Testis (tissue), 3 donors: ENCODE measurements around the gene EYS. TPM values are rescaled to one million over a fixed set of nuclear protein-coding genes. Genes with fewer than 3 reads are reported as not detected.

Experiments
- DNase-seq: peaks from one replicate; pipeline ENCODE4 v3.0.0-alpha.2; 2019
- H3K27ac ChIP-seq, 2 donors: fragments of 200-600 bp; sonication (generic); one replicate each; pipeline ENCODE4 v1.5.1; 2019
- H3K27me3 ChIP-seq: fragments of 200-600 bp; sonication (generic); one replicate; pipeline ENCODE4 v1.5.1; 2019
- H3K36me3 ChIP-seq: fragments of 200-600 bp; sonication (generic); one replicate; pipeline ENCODE4 v1.5.1; 2017; ENCODE audit warnings: low read depth; ENCODE audit errors: missing control alignments
- H3K4me1 ChIP-seq: fragments of 200-600 bp; sonication (generic); one replicate; pipeline ENCODE4 v1.5.1; 2019
- H3K4me3 ChIP-seq, 2 donors: fragments of 200-600 bp; sonication (generic); one replicate each; pipeline ENCODE4 v1.5.1; 2017 to 2019
- H3K9me3 ChIP-seq: fragments of 200-600 bp; sonication (generic); one replicate; pipeline ENCODE4 v1.5.1; 2017
- POLR2A ChIP-seq: fragments of 450-650 bp; IDR thresholded peaks from one replicate; pipeline ENCODE4 v1.6.1; 2017; ENCODE audit warnings: antibody characterized with exemption, mild to moderate bottlenecking, moderate library complexity
- WGBS, 2 donors: methylation state at CpG; one replicate each; pipeline ENCODE4 v1.1.5; 2018; 5-methylcytosine and 5-hydroxymethylcytosine counted together
- intact Hi-C: fragments of 100-400 bp; cut with DNase I; formaldehyde crosslinking; loops from one replicate; pipeline ENCODE4 v1.15.1; 2023; ENCODE audit warnings: low total_unique reads
- polyA plus RNA-seq: library from polyadenylated mRNA; stranded (reverse); fragments of 350-450 nt; fragmentation: Illumina TruSeq; extraction: RNeasy Lipid Tissue Mini Kit (QIAGEN cat#74804); gene quantifications from one replicate; pipeline ENCODE4 v1.2.3, GENCODE V29; 2014; ENCODE audit warnings: low read depth, low replicate concordance; ENCODE audit not compliant: insufficient read depth
- total RNA-seq, 2 donors: library from RNA; depleted of rRNA; stranded (reverse); fragments of >200 nt; gene quantifications; one replicate each; pipeline ENCODE4 v1.2.3, GENCODE V29; 2016
- TF ChIP-seq, protein P1 (sequence below), 3 experiments: fragments of 450-650 bp in 2 of 3; fragments of 200-600 bp in 1 of 3; sonication (generic) in 1 of 3; IDR thresholded peaks; one replicate each; pipeline ENCODE4 v1.5.1; 2016 to 2019; ENCODE audit warnings: antibody characterized with exemption in 3 of 3, mild to moderate bottlenecking in 2 of 3, moderate library complexity in 1 of 3

The EYS gene
- total and polyA plus RNA-seq, 3 donors from 2014 or later = 1.3 to 2.8 (median 2.6) TPM

DNA sequence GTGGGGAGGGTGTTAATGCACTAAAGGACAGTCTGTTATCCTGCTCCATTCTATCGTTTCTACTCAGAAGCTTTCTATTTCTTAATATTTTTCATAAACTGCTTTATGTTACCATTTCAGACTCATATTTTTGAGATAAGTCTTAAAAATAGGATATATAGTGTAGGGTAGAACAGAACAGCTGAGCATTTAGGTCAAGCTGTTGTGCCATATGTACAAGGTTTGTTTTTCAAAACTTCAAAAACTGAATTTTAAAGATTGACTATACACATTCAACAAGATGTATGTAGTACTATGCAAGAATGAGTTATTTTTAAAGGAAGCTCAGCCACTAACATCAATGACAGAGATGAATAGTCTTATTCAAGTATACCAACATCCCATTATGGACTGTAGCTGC, 1634.3 kb downstream of the EYS start:
- H3K4me1 ChIP-seq = no peaks in the 10 kb centered on the region
- TF ChIP-seq POLR2A = no peak
- TF ChIP-seq, protein P1, sequence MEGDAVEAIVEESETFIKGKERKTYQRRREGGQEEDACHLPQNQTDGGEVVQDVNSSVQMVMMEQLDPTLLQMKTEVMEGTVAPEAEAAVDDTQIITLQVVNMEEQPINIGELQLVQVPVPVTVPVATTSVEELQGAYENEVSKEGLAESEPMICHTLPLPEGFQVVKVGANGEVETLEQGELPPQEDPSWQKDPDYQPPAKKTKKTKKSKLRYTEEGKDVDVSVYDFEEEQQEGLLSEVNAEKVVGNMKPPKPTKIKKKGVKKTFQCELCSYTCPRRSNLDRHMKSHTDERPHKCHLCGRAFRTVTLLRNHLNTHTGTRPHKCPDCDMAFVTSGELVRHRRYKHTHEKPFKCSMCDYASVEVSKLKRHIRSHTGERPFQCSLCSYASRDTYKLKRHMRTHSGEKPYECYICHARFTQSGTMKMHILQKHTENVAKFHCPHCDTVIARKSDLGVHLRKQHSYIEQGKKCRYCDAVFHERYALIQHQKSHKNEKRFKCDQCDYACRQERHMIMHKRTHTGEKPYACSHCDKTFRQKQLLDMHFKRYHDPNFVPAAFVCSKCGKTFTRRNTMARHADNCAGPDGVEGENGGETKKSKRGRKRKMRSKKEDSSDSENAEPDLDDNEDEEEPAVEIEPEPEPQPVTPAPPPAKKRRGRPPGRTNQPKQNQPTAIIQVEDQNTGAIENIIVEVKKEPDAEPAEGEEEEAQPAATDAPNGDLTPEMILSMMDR (IDR thresholded peaks at IDR 0.05) = no peak
- intact Hi-C loops = no loop called here
- H3K36me3 ChIP-seq = no peaks in the 10 kb centered on the region
- DNase-seq = no peak
- no peaks in the 10 kb centered on the region for H3K9me3 ChIP-seq
- WGBS, 2 donors = 76 to 88% methylated on average over 1 of the region's 1 CpG
- H3K4me3 ChIP-seq = no peak overlapping the region
- H3K27ac ChIP-seq = no peak overlapping the region
- no peaks in the 10 kb centered on the region for H3K27me3 ChIP-seq

DNA sequence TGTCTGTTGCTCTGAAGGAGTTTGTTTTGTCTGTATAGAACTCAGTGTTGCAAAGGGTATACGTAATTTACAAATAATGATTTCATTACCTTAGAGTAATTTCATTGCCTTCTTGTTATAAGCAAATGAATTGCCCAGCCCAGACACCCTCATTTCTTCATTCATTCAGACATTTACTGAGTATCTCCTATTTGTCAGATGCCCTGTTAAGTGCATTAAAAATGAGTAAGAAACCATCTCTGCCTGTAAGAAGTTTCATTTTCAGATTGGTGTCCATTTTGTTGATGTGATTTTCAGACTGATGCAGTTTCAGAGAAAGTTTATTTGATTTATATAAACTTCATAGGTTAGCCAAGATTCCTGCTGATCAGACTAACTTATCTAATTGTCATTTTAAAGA, 1642.1 kb downstream of the EYS start:
- Histone ChIP-seq H3K4me3 (no peak overlapping the region), H3K9me3 (no peaks in the 10 kb centered on the region), H3K36me3 (no peaks in the 10 kb centered on the region), H3K27ac (no peak overlapping the region), H3K27me3 (no peaks in the 10 kb centered on the region), H3K4me1 (no peaks in the 10 kb centered on the region)
- 90 to 92% methylated on average over 1 of the region's 1 CpG for WGBS, 2 donors
- no peak for DNase-seq
- intact Hi-C loops = no loop called here
- TF ChIP-seq, protein P1 (IDR thresholded peaks at IDR 0.05) = no peak
- no peak for TF ChIP-seq POLR2A

DNA sequence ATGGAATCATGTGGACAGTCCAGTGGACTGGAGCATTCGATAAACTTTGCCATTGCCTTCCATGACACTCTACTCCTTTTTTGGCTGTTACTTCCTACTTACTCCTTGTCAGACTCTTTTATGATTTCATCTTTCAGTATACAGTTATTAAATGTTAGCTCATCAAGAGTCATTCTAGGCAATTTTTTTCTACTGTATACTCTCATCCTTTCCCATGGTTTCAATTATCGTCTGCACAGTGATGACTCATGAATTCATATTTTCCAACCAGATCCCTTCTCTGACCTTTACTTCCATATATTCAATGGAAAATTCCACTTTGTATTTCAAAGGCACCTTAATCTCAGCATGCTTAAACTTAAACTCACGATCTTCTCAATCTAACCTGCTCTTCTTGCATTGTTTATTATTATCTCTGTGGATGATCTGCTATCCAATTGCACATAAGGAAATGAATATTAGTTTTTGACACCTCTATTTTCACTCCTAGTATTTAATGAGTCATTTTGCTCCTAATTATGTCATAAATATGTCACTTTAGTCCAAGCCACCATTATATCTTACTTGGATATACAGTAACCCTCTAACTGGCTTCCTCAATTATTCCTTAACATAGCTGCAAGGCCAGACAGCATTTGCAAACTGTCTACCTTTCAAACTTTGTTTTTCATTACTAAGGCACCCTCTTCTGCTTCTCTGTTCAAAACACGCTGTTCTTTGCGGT, 1643.9 kb downstream of the EYS start:
- 91 to 94% methylated on average over 5 of the region's 5 CpGs for WGBS, 2 donors
- Histone ChIP-seq H3K9me3 (no peaks in the 10 kb centered on the region), H3K4me3 (no peak overlapping the region), H3K4me1 (no peaks in the 10 kb centered on the region), H3K27ac (no peak overlapping the region), H3K27me3 (no peaks in the 10 kb centered on the region), H3K36me3 (no peaks in the 10 kb centered on the region)
- intact Hi-C loops = no loop called here
- DNase-seq = no peak
- no peak for TF ChIP-seq POLR2A
- TF ChIP-seq, protein P1 (IDR thresholded peaks at IDR 0.05) = no peak

DNA sequence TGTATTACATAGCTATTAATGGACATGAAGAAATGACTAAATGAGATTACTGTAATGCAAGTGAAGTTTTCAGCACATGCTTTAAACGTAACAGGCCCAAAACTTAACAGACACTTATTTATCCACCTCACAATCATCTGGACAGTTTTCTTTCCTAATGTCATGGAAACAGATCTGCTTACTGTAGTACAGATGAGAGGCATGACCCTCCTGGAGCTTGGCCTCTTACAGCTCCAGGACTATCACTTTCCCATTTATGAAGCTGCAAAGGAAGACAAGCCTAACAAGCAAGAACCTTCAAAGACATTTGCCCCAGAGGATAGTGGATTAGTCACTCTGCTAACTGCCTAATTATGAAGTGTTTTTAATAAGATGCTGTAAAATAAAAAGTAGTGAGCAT, 1652.2 kb downstream of the EYS start:
- Histone ChIP-seq H3K27ac (no peak overlapping the region), H3K9me3 (no peaks in the 10 kb centered on the region), H3K36me3 (no peaks in the 10 kb centered on the region), H3K4me3 (no peak overlapping the region), H3K4me1 (no peaks in the 10 kb centered on the region), H3K27me3 (no peaks in the 10 kb centered on the region)
- WGBS, 2 donors = 0 to 96% methylated on average over 1 of the region's 1 CpG
- intact Hi-C loops = no loop called here
- DNase-seq = no peak
- TF ChIP-seq POLR2A = no peak
- TF ChIP-seq, protein P1 (IDR thresholded peaks at IDR 0.05) = no peak

DNA sequence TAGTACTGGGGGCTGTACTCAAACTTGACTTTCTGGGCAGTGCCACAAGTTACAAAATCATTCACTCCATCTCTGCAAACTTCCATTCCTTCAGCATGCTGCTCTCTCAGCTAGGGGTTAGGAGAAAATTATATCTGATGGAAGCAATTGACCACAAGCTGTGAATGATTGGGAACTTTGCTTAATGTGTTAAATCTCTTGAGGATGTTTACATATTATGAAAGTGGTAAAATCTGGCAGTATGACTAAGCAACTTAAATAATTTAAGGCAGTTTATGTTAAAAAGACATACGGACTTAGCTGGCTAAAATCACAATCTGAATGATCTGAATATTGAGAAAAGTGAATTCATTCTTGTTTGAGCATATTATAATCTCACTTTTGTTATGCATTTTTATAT, 1656.4 kb downstream of the EYS start:
- intact Hi-C loops = no loop called here
- Histone ChIP-seq H3K27ac (no peak overlapping the region), H3K4me3 (no peak overlapping the region), H3K27me3 (no peaks in the 10 kb centered on the region), H3K9me3 (no peaks in the 10 kb centered on the region), H3K36me3 (no peaks in the 10 kb centered on the region), H3K4me1 (no peaks in the 10 kb centered on the region)
- no peak for DNase-seq
- 0 to 80% methylated on average over 1 of the region's 1 CpG for WGBS, 2 donors
- TF ChIP-seq POLR2A = no peak
- TF ChIP-seq, protein P1 (IDR thresholded peaks at IDR 0.05) = no peak
